Upper lobe of left lung (tissue), 6 donors: ENCODE measurements around the gene LRRC51. TPM values are rescaled to one million over a fixed set of nuclear protein-coding genes. Genes with fewer than 3 reads are reported as not detected.
A peak's percentile ranks its signal among the peaks of the same experiment; 100 is the strongest.
"Not testable (repeated sequence)": the region's sequence is repeated elsewhere in the genome, so short reads cannot be mapped to it uniquely, and the experiment has no call there.

ENCODE experiments used
- ATAC-seq, 2 donors: fragments of 200-7000 bp; cut with Tn5 transposase; one replicate each; pipeline ENCODE4 v1.9.1; 2022; ENCODE audit warnings: mild to moderate bottlenecking in 2 of 2, moderate library complexity in 2 of 2; ENCODE audit not compliant: low FRiP score in 2 of 2
- DNase-seq, 2 donors: peaks; one replicate each; pipeline ENCODE4 v3.0.0-alpha.2; 2019 to 2020
- H3K27ac ChIP-seq, 4 donors: fragments of 200-600 bp; sonication (generic); one replicate each; pipeline ENCODE4 v1.5.1; 2016 to 2019
- H3K27me3 ChIP-seq, 4 donors: fragments of 200-600 bp; sonication (generic); one replicate each; pipeline ENCODE4 v1.5.1; 2017 to 2019
- H3K36me3 ChIP-seq, 4 donors: fragments of 200-600 bp; sonication (generic); one replicate each; pipeline ENCODE4 v1.5.1; 2016 to 2019
- H3K4me1 ChIP-seq, 4 donors: fragments of 200-600 bp; sonication (generic); one replicate each; pipeline ENCODE4 v1.5.1; 2018 to 2019
- H3K4me3 ChIP-seq, 4 donors: fragments of 200-600 bp; sonication (generic); one replicate each; pipeline ENCODE4 v1.5.1; 2017 to 2019; ENCODE audit warnings: mild to moderate bottlenecking in 2 of 4, moderate library complexity in 1 of 4
- H3K9me3 ChIP-seq, 4 donors: fragments of 200-600 bp; sonication (generic); one replicate each; pipeline ENCODE4 v1.5.1; 2018 to 2019
- EP300 ChIP-seq, 4 donors: sonication (generic); formaldehyde crosslinking; IDR thresholded peaks; one replicate each; pipeline ENCODE4 v1.5.1; 2017; ENCODE audit warnings: antibody characterized with exemption in 4 of 4, control low read depth in 2 of 4
- POLR2A ChIP-seq, 4 donors: fragments of 450-650 bp; IDR thresholded peaks; one replicate each; pipeline ENCODE4 v1.5.1; 2016 to 2017; ENCODE audit warnings: antibody characterized with exemption in 4 of 4, mild to moderate bottlenecking in 2 of 4
- POLR2AphosphoS5 ChIP-seq, 2 donors: sonication (generic); formaldehyde crosslinking; IDR thresholded peaks; one replicate each; pipeline ENCODE4 v1.5.1; 2017; ENCODE audit warnings: antibody characterized with exemption in 2 of 2
- WGBS, 2 donors: methylation state at CpG; one replicate each; pipeline ENCODE4 v1.1.5; 2017 to 2018; 5-methylcytosine and 5-hydroxymethylcytosine counted together
- small RNA-seq, 4 donors: library from RNA; depleted of rRNA; stranded (forward); fragments of <200 nt; gene quantifications; one replicate each; pipeline ENCODE3, GENCODE V24; 2016
- total RNA-seq, 6 donors: library from RNA; depleted of rRNA in 4 of 6; stranded (reverse); fragments of >200 nt in 4 of 6; gene quantifications; one replicate each; pipeline versions ENCODE4 v1.1.0 to v1.2.1, GENCODE V29; 2016 to 2021
- TF ChIP-seq, protein P1 (sequence below), 6 experiments: fragments of 450-650 bp in 4 of 6; fragments of 200-600 bp in 2 of 6; sonication (generic) in 2 of 6; IDR thresholded peaks; one replicate each; pipeline ENCODE4 v1.5.1; 2016 to 2019; ENCODE audit warnings: antibody characterized with exemption in 6 of 6
- donor health status: DM: no; HTN: no; CAD: no; lungs with moderate emphysema.
- donor health status: DM: no; HTN: yes; CAD: no; lungs with severe emphysema.

LRRC51 gene
- total RNA-seq, 6 donors from 2014 or later: 5.3 to 19.2 (median 10.3) TPM

GRCh38 chr11:72140661-72141060 is 60.0 kb downstream of the LRRC51 start:
- DNase-seq: no peak
- no peaks in the 10 kb centered on the region for H3K9me3 ChIP-seq
- H3K4me1 ChIP-seq: no peaks in the 10 kb centered on the region
- 85 to 100% methylated on average over 2 of the region's 2 CpGs for WGBS, 2 donors
- no peak overlapping the region for H3K27ac ChIP-seq
- ATAC-seq: no peak
- no peak for TF ChIP-seq POLR2A (IDR thresholded peaks at IDR 0.05)
- no peak for TF ChIP-seq EP300 (IDR thresholded peaks at IDR 0.05)
- TF ChIP-seq POLR2AphosphoS5 (IDR thresholded peaks at IDR 0.05): no peak
- H3K4me3 ChIP-seq: no peak overlapping the region
- no peaks in the 10 kb centered on the region for H3K27me3 ChIP-seq
- H3K36me3 ChIP-seq: no peaks in the 10 kb centered on the region

DNA sequence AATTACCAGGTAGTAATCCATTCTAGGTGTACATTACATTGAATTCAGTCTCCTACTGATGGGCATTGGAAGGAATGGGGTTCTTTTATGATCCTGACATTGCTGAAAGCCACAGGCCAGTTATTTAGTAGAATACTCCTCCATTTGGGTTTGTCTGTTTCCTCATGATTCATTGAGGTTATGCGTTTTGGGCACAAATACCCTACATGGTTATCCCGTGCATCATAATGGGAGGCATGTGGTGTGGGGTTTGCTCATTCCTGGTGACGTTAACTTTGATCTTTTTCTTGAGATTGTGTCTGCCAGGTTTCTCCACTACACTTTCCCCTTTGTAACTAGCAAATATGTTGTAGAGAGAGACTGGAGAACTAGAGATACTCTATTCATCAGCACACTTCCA is 60.4 kb downstream of the LRRC51 start:
- TF ChIP-seq, protein P1, sequence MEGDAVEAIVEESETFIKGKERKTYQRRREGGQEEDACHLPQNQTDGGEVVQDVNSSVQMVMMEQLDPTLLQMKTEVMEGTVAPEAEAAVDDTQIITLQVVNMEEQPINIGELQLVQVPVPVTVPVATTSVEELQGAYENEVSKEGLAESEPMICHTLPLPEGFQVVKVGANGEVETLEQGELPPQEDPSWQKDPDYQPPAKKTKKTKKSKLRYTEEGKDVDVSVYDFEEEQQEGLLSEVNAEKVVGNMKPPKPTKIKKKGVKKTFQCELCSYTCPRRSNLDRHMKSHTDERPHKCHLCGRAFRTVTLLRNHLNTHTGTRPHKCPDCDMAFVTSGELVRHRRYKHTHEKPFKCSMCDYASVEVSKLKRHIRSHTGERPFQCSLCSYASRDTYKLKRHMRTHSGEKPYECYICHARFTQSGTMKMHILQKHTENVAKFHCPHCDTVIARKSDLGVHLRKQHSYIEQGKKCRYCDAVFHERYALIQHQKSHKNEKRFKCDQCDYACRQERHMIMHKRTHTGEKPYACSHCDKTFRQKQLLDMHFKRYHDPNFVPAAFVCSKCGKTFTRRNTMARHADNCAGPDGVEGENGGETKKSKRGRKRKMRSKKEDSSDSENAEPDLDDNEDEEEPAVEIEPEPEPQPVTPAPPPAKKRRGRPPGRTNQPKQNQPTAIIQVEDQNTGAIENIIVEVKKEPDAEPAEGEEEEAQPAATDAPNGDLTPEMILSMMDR (IDR thresholded peaks at IDR 0.05): no peak
- no peak for TF ChIP-seq POLR2AphosphoS5 (IDR thresholded peaks at IDR 0.05)
- TF ChIP-seq POLR2A (IDR thresholded peaks at IDR 0.05): no peak
- TF ChIP-seq EP300 (IDR thresholded peaks at IDR 0.05): no peak
- no peak overlapping the region for H3K27ac ChIP-seq
- DNase-seq: no peak
- no peak overlapping the region for H3K4me3 ChIP-seq
- WGBS, 2 donors: 79 to 81% methylated on average over 3 of the region's 3 CpGs
- H3K27me3 ChIP-seq: no peaks in the 10 kb centered on the region
- no peaks in the 10 kb centered on the region for H3K9me3 ChIP-seq
- no peaks in the 10 kb centered on the region for H3K4me1 ChIP-seq
- no peaks in the 10 kb centered on the region for H3K36me3 ChIP-seq
- ATAC-seq: no peak

GRCh38 chr11:72142086-72142485 is 61.4 kb downstream of the LRRC51 start:
- not testable (repeated sequence) for H3K4me1 ChIP-seq, DNase-seq, H3K4me3 ChIP-seq, H3K9me3 ChIP-seq, H3K27ac ChIP-seq, H3K27me3 ChIP-seq, ATAC-seq, H3K36me3 ChIP-seq
- WGBS, 2 donors: 44 to 64% methylated on average over 1 of the region's 1 CpG

- ATAC-seq, H3K27me3 ChIP-seq, DNase-seq, H3K4me1 ChIP-seq, H3K27ac ChIP-seq, H3K9me3 ChIP-seq, H3K36me3 ChIP-seq, H3K4me3 ChIP-seq: not testable (repeated sequence)
- no CpG with 5 or more reads among the region's 1 CpG for WGBS, 2 donors
Measured at GRCh38 chr11:72142543-72142942, 61.9 kb downstream of the LRRC51 start.

GRCh38 chr11:72144807-72145565 is 64.3 kb downstream of the LRRC51 start:
- H3K36me3 ChIP-seq: no peaks in the 10 kb centered on the region
- no peaks in the 10 kb centered on the region for H3K27me3 ChIP-seq
- H3K27ac ChIP-seq: no peak overlapping the region
- no peaks in the 10 kb centered on the region for H3K4me1 ChIP-seq
- H3K4me3 ChIP-seq: no peak overlapping the region
- ATAC-seq (peak in 1 of 2 donors; percentile 67), DNase-seq (no peak)
- TF ChIP-seq EP300 (IDR thresholded peaks at IDR 0.05) (no peak), POLR2AphosphoS5 (IDR thresholded peaks at IDR 0.05) (no peak), POLR2A (IDR thresholded peaks at IDR 0.05) (no peak)
- TF ChIP-seq, protein P1 (IDR thresholded peaks at IDR 0.05): no peak
- WGBS, 2 donors: 83 to 85% methylated on average over 4 of the region's 4 CpGs
- H3K9me3 ChIP-seq: no peaks in the 10 kb centered on the region

Small RNA genes lying within 50 kb of the gene (small RNA-seq; reads per million reads assigned to genes)
- 0 reads per million in 4 donors for gene MIR3165
- 0 reads per million in 4 donors for gene RNU6-72P

Other genes with a start within 250 kb of the LRRC51 start
- gene DEFB108B, start 247.7 kb upstream of the LRRC51 start, total RNA-seq: not detected
- not detected for gene DEFB131B, start 202.4 kb upstream of the LRRC51 start, total RNA-seq
- 10 to 100 TPM in 1 of 6 donors, 1 to 10 TPM in 5; 5.6 to 14.7 (median 7.0) TPM for gene XNDC1N, start 152.3 kb upstream of the LRRC51 start, total RNA-seq
- 100 to 1,000 TPM in 1 of 6 donors, 10 to 100 TPM in 5; 16.0 to 112 (median 28.3) TPM for gene RNF121, start 151.8 kb upstream of the LRRC51 start, total RNA-seq
- gene IL18BP, start 81.9 kb upstream of the LRRC51 start, total RNA-seq: 10 to 100 TPM in 4 of 6 donors, 1 to 10 TPM in 2; 4.6 to 45.1 (median 16.9) TPM
- 100 to 1,000 TPM; 185 to 666 (median 241) TPM for gene NUMA1, start 308 bp upstream of the LRRC51 start, total RNA-seq
- gene LAMTOR1, start 22.4 kb downstream of the LRRC51 start, total RNA-seq: 100 to 1,000 TPM in 4 of 6 donors, 10 to 100 TPM in 2; 86.0 to 162 (median 114) TPM
- gene TOMT, start 25.1 kb downstream of the LRRC51 start, total RNA-seq: under 1 TPM in 1 of 6 donors, not detected in 5; 0.30 TPM
- 10 to 100 TPM; 12.8 to 39.1 (median 29.5) TPM for gene ANAPC15, start 31.8 kb downstream of the LRRC51 start, total RNA-seq
- gene FOLR3, start 54.9 kb downstream of the LRRC51 start, total RNA-seq: 10 to 100 TPM in 2 of 6 donors, 1 to 10 TPM in 2, not detected in 2; 1.4 to 69.7 (median 9.5) TPM
- 100 to 1,000 TPM; 132 to 523 (median 171) TPM for gene FOLR1, start 111.3 kb downstream of the LRRC51 start, total RNA-seq
- gene FOLR2, start 135.9 kb downstream of the LRRC51 start, total RNA-seq: 10 to 100 TPM in 3 of 6 donors, 1 to 10 TPM in 3; 4.8 to 28.7 (median 12.8) TPM
- gene INPPL1, start 143.9 kb downstream of the LRRC51 start, total RNA-seq: 100 to 1,000 TPM in 4 of 6 donors, 10 to 100 TPM in 2; 84.0 to 383 (median 180) TPM
- not detected for gene PHOX2A, start 163.3 kb downstream of the LRRC51 start, total RNA-seq